NCI-H1436 treated with DMSO at 0.1 percent for 48 hours (cell line): ENCODE measurements around the gene CYP46A1.

Experiments used
- DNase-seq: peaks from one replicate; lab custom pipeline; 2025; lab: John Stamatoyannopoulos, UW

Gene CYP46A1

GRCh38 chr14:99730876-99731546, 46.9 kb downstream of the CYP46A1 start:
- no peak for DNase-seq

- no peak for DNase-seq
These were observed 47.7 kb downstream of the CYP46A1 start for GRCh38 chr14:99731547-99732435.

- DNase-seq = no peak
These were observed 48.5 kb downstream of the CYP46A1 start for GRCh38 chr14:99732436-99733210.

- no peak for DNase-seq
These were observed 49.1 kb downstream of the CYP46A1 start for GRCh38 chr14:99733211-99733539.

GRCh38 chr14:99733540-99734405, 49.7 kb downstream of the CYP46A1 start:
- DNase-seq = no peak

- no peak for DNase-seq
These were observed 50.4 kb downstream of the CYP46A1 start for GRCh38 chr14:99734406-99735051.

- no peak for DNase-seq
These were observed 51.4 kb downstream of the CYP46A1 start for GRCh38 chr14:99735189-99736135.

- no peak for DNase-seq
These were observed 52.7 kb downstream of the CYP46A1 start for GRCh38 chr14:99736603-99737371.

GRCh38 chr14:99737451-99737951, 53.4 kb downstream of the CYP46A1 start:
- DNase-seq = no peak

GRCh38 chr14:99737956-99738667, 54.0 kb downstream of the CYP46A1 start:
- no peak for DNase-seq

- no peak for DNase-seq
These were observed 56.3 kb downstream of the CYP46A1 start for GRCh38 chr14:99740411-99740810.

GRCh38 chr14:99741227-99741976, 57.3 kb downstream of the CYP46A1 start:
- DNase-seq = no peak

- DNase-seq = no peak
These were observed 58.0 kb downstream of the CYP46A1 start for GRCh38 chr14:99742074-99742473.

- DNase-seq = no peak
These were observed 58.7 kb downstream of the CYP46A1 start for GRCh38 chr14:99742509-99743487.

GRCh38 chr14:99744199-99744872, 60.2 kb downstream of the CYP46A1 start:
- DNase-seq = no peak

GRCh38 chr14:99744873-99745224, 60.8 kb downstream of the CYP46A1 start:
- no peak for DNase-seq
